NCI-H2171 treated with DMSO at 0.1 percent for 48 hours (cell line): ENCODE results near the gene ERMAP.

ENCODE experiments used
- DNase-seq: peaks from one replicate; lab custom pipeline; 2025; lab: John Stamatoyannopoulos, UW

ERMAP gene

DNA sequence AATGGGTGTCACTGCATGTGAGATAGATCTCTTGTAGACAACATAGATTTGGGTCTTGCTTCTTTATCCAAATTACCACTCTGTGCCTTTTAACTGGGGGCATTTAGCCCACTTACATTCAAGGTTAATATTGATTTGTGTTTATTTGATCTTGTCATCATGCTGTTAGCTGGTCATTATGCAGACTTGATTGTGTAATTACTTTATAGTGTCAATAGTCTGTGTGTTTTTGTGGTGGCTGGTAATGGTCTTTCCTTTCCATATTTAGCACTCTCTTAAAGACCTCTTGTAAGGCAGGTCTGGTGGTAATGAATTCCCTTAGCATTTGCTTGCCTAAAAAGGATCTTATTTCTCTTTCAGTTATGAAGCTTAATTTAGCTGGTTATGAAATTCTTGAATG, 59.1 kb downstream of the ERMAP start:
- no peak for DNase-seq

DNA sequence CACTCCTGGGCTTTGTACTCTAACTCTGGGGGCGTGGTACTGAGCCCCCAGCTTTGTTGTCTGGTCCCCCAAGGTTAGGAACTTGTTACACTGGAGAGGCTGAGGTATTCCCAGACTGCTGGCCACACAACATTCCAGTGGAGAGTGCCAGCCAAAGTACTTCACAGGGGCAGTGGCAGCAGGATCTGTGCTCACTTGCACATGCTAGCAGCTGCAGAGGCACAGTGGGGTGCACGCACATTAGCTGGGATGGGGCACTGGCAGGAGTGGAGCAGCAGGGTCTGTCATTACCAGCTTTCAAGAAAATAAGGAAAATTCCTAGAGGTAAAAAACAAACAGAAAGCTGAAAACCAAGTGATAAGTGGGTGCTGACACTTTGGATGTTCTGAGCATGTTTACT, 60.5 kb downstream of the ERMAP start:
- DNase-seq, result no peak

DNA sequence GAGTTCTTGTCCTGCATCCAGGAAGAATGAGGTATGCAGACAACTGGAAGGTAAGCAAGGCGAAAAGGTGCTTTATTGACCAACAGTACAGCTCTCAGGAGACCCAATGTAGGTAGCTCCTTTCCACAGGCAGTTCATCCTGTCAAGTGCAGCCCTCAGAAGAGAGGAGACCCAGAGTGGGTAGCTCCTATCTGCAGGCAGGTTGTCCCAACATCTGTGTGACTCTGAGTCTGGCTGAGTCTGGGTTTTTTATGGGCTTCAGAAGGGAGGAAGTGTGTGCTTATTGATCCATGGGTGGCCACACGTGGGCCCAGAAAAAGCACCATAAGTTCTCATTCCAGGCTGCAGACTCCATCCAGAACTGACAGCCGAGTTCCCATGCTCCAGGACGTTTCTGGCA, 63.5 kb downstream of the ERMAP start:
- no peak for DNase-seq

DNA sequence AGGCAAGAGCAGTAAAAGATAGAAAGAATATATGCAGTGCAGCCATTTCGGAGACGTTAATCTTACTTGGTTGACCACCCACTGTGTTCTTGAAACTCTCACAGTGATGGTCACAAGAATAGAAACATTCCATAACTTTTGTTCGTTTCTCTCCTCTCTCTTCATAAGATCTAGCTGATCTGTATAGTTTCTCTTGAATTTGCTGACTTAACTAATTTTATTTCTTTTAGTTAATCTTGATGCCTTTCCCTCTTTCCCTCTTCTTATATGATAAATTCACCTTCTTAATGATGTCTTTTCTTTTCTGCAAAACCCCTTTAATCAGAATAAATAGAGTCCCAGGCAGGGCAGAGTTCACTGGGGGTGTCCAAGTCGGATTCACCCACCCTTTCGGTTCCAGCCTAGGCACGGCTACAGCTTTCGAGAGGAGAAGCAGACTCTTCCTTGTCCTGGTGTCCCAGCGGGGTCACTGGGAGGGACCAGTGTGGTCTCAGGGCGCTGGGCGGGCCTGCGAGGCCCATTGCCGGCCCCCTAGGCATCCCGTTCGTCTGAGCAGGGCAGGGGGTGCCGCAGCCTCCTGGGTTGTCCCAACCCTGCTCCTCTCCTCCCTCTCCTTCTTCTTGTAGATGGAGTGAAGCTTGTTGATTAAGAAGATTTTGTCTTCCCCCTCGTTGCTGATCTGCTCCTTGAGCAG, 69.3 kb downstream of the ERMAP start:
- no peak for DNase-seq

DNA sequence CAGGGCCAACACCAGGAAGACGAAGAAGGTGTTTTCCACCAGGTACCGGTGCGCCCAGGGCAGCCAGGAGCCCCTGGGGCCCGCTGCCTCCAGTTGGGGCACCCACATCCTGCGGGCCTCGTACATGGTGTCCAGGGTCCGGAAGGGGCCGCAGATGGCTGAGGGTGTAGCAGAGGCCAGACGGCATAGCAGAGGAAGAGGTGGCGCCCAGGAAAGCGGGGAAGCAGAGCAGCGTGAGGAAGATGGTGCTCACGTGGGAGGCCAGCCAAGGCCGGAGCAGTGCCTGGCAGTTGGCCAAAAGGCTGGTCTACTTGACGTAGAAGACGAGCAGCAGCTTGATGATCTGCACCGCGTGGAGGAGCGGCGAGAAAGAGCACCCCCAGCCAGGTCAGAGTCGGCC, 69.9 kb downstream of the ERMAP start:
- no peak for DNase-seq

DNA sequence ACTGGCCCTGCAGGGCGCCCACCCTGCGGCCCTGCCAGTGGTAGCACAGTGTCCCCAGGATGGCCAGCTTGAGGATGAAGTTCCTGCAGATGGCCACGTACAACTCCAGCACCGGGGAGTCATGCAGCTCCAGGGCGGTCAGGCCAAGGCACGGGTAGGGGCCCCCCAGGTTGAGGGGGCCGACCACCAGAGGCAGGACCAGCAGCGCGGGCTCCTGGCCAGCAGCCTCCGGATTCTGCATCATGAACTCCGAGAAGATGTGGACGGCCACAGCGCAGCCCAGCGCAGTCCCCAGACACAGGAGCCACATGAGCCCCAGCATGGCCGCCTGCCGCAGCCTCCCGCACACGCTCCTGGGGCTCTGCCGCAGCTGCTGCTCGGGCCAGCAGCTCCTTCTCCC, 70.4 kb downstream of the ERMAP start:
- no peak for DNase-seq

DNA sequence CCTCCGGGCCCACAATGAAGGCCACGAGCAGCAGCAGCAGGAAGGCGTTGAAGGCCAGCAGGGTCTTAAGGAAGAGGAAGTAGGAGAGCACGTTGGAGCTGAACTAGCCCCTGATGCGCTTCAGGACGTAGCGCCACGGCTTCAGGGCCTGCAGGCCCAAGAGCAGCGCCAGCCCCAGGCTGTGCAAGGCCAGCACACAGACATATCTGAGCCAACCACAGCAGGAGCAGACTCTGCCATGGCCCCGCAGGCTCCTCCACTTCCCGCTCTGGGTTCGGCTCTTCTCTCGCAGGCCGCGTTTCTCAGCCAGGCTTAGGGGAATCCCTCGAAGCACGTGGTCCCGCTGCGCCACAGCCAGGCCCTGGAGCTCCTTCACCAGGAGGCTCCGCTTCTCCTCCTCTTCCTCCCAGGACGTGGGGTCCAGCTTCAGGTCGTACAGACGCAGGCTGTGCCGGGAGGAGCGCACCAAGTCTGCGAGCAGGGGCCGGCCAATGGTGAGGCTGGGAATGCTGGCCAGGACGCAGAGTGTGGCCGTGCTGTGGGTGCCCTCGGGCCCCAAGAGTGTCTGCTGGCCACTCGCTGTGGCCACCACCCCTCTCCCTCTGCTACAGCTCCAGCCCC, 71.2 kb downstream of the ERMAP start:
- no peak for DNase-seq

DNA sequence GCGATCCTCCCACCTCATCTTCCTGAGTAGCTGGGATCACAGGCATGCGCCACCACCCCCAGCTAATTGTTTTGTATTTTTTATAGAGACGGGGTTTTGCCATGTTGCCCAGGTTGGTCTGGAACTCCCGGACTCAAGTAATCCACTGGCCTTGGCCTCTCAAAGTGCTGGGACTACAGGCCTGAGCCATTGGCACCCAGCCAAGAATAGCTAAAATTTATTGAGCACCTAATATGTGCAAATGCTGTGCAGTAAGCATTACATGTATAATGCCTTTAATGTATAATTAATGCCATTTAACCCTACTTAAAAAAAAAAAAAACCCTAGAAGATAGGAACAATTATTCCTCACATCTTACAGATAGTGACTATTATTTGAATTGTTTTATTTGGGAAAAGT, 72.3 kb downstream of the ERMAP start:
- DNase-seq, result no peak

DNA sequence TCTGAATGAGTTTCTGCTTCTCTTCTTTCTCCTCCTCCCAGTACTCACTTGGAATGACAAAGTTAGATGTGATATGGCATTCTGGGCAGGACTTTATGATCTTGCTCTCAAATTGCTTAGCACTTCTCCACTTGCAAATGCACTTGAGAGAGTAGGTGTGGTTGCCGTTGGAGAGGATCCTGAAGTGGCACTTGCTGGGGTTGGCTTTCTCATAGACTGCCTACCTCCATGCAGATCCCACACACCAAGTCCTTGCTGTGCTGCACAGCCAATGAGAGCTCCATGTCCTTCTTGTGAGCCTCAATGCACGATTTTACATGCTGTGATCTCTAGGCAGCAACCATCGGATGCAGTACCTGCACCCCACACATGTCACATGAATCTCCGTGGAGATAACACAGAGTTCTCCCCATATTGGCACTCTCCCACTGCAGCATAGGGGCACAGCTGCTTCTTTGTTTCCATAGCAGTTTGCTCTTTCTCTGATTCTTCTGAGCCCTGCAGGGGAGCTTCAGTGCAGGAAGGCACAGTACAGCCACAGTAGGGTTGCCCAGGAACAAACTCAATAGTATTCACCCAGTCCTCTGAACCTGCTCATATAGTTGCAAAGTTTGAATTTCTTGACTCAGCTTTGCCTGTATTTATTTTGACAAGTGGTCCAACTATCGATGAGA, 74.7 kb downstream of the ERMAP start:
- no peak for DNase-seq
